ENCODE results near the gene PEPD.

The PEPD gene

DNA sequence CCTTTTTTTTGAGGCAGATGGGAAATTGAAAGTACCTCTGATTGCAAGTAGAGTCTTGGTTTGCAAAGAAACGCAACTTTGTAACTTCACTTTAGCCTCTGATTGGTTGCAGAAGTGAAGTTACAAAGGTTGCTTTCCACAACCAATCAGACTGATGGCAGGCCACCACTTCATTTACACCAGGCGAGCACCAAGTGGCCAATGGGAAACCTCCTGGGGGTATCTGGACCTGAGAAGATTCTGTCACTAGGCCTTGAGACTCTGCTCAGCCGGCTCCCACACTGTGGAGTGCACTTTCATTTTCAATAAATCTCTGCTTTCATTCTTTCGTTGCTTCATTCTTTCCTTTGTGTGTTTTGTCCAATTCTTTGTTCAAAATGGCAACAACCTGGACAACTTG is 19.1 kb downstream of the PEPD start:
- Histone ChIP-seq H3K27me3 (no peaks in the 10 kb centered on the region), H3K27ac (no peak overlapping the region), H3K9me3 (no peaks in the 10 kb centered on the region), H3K4me3 (no peak overlapping the region), H3K4me1 (peaks cover 0 to 3% (median 0%) of the 10 kb centered on the region in 4 donors), H3K36me3 (peaks cover 15 to 64% (median 25%) of the 10 kb centered on the region in 3 donors)
- TF ChIP-seq, protein P1, sequence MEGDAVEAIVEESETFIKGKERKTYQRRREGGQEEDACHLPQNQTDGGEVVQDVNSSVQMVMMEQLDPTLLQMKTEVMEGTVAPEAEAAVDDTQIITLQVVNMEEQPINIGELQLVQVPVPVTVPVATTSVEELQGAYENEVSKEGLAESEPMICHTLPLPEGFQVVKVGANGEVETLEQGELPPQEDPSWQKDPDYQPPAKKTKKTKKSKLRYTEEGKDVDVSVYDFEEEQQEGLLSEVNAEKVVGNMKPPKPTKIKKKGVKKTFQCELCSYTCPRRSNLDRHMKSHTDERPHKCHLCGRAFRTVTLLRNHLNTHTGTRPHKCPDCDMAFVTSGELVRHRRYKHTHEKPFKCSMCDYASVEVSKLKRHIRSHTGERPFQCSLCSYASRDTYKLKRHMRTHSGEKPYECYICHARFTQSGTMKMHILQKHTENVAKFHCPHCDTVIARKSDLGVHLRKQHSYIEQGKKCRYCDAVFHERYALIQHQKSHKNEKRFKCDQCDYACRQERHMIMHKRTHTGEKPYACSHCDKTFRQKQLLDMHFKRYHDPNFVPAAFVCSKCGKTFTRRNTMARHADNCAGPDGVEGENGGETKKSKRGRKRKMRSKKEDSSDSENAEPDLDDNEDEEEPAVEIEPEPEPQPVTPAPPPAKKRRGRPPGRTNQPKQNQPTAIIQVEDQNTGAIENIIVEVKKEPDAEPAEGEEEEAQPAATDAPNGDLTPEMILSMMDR (IDR thresholded peaks at IDR 0.05): no peak
- DNase-seq: peak in 1 of 2 donors; percentile 9
- intact Hi-C loops (cut with DNase I; ENCODE audit: low total_unique reads): no loop called here

DNA sequence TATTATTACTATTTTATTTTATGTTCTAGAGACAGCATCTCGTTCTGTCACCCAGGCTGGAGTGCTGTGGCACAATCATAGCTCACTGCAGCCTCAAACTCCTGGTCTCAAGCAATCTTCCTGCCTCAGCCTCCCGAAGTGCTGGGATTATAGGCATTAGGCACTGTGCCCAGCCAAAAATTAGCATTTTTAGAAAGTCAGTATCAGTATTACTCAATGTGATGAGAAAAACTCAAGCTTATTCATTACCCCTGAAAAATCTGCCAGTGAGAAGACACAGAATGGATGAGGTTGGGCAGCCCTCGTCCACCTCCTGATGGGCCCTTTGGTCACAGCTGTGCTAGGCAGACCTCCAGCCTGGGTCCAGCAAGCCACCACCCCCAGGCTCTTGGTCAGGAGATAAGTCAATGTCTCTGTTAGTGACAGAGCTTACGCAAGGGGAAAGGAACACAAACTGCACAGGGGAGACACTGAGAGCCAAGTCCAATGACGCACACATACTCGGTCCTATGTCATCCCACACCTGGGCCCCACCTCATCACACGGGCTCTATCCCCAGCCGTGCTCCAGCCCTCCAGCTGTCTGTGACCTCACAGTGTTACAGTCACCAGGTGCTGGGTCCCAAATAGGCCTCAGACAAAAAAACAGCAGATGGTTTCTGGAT is 19.8 kb downstream of the PEPD start:
- Histone ChIP-seq H3K27me3 (no peaks in the 10 kb centered on the region), H3K27ac (no peak overlapping the region), H3K36me3 (peaks cover 15 to 71% (median 25%) of the 10 kb centered on the region in 3 donors), H3K4me1 (no peaks in the 10 kb centered on the region), H3K4me3 (no peak overlapping the region), H3K9me3 (no peaks in the 10 kb centered on the region)
- intact Hi-C loops (cut with DNase I; ENCODE audit: low total_unique reads): no loop called here
- TF ChIP-seq, protein P1 (IDR thresholded peaks at IDR 0.05): no peak
- DNase-seq: peak in 1 of 2 donors; percentile 25

DNA sequence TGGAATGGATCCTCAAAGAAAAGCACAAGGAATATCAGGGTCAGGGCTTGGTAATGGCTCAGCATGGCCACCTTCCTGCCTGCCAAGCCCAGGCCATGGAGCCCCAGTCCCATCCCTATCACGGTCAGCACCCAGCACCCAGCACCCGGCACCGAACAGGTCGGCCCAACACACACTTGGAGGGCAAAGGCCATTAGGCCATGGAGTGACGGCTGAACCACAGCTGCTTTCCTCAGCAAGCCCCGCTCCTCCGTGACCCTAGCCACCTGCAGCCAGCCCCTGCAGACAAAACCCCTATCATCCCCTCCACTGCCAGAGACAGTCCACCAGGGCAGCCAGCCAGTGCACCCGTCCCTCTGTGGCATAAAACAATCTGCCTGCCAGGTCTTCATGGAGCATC is 20.6 kb downstream of the PEPD start:
- DNase-seq: peak in 1 of 2 donors; percentile 54
- H3K9me3 ChIP-seq: no peaks in the 10 kb centered on the region
- no peaks in the 10 kb centered on the region for H3K4me1 ChIP-seq
- intact Hi-C loops (cut with DNase I; ENCODE audit: low total_unique reads): no loop called here
- H3K27ac ChIP-seq: no peak overlapping the region
- no peaks in the 10 kb centered on the region for H3K27me3 ChIP-seq
- H3K4me3 ChIP-seq: no peak overlapping the region
- H3K36me3 ChIP-seq: peaks cover 15 to 80% (median 25%) of the 10 kb centered on the region in 3 donors
- TF ChIP-seq, protein P1 (IDR thresholded peaks at IDR 0.05): no peak

DNA sequence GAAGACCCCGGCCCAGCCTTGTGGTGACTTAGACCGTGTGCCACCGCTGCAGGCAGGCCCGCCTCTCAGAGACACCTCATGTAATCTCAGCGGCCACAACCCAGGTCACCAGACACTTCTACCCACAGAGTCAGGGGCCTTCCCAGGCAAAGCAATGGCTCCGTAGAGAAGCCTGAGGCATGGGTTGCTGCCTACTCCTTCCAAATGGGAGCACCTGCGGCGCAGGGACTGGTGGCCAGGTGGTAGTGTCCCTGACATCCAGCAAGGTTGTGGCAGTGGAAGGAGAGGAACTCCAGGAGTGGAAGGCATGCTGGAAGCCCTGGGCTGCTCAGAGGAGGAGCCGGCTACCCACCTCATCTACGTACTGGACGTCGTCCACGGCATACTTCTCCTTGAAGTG is 21.0 kb downstream of the PEPD start:
- H3K9me3 ChIP-seq: no peaks in the 10 kb centered on the region
- no peaks in the 10 kb centered on the region for H3K27me3 ChIP-seq
- no peak overlapping the region for H3K4me3 ChIP-seq
- peak in 1 of 2 donors; percentile 44 for DNase-seq
- peaks cover 15 to 81% (median 25%) of the 10 kb centered on the region in 3 donors for H3K36me3 ChIP-seq
- intact Hi-C loops (cut with DNase I; ENCODE audit: low total_unique reads): no loop called here
- H3K4me1 ChIP-seq: no peaks in the 10 kb centered on the region
- H3K27ac ChIP-seq: no peak overlapping the region
- TF ChIP-seq, protein P1 (IDR thresholded peaks at IDR 0.05): no peak

DNA sequence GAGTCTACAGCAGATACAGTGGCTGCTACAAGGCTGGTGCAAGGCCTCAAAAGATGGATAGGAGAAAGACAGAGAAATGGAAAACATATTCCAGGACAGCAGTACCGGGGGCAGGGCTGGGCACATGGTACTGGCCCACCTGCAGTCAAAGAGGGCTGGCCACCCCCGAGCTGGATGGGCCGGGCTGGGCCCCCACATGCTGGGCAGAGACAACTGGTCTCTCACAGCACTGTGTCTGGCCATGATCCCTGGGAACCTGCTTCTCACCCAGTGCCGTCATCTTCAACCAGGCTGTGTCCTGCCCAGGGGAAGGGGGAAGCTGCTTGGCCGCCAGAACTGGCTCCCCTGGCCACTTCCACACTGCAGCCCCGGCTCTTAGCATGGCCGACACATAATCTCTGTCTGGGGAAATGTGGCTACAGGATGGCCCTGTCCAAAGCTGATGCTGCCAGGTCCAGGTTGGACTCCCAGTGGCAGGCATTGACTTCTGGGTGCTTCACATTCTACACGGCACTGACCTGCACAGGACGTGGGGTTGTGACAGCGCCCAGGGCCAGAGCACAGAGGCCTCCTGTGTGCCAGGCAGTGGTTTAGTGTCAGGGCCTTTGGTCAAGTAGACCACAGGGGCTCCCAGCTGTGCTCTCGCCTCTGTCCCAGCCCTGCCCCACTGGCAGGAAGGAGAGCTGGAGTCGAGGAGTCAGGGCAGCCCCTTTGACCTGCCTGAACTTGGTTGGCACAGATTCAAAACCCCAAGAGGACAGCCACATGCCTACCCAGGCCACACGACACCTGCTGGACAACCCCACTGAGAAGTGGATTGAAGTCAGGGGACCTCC is 21.7 kb downstream of the PEPD start:
- TF ChIP-seq, protein P1 (IDR thresholded peaks at IDR 0.05): no peak
- no peaks in the 10 kb centered on the region for H3K27me3 ChIP-seq
- intact Hi-C loops (cut with DNase I; ENCODE audit: low total_unique reads): no loop called here
- H3K36me3 ChIP-seq: peaks cover 15 to 81% (median 25%) of the 10 kb centered on the region in 3 donors
- no peak overlapping the region for H3K27ac ChIP-seq
- no peaks in the 10 kb centered on the region for H3K9me3 ChIP-seq
- DNase-seq: no peak
- H3K4me3 ChIP-seq: no peak overlapping the region
- H3K4me1 ChIP-seq: no peaks in the 10 kb centered on the region
